GM19328 (cell line): ENCODE measurements around the gene LYVE1.

Source experiments
- ATAC-seq: cut with Tn5 transposase; IDR thresholded peaks from one replicate; pipeline ENCODE4 v1.9.1; 2021; ENCODE audit warnings: mild to moderate bottlenecking, moderate library complexity; ENCODE audit not compliant: unreplicated experiment

Gene LYVE1

DNA sequence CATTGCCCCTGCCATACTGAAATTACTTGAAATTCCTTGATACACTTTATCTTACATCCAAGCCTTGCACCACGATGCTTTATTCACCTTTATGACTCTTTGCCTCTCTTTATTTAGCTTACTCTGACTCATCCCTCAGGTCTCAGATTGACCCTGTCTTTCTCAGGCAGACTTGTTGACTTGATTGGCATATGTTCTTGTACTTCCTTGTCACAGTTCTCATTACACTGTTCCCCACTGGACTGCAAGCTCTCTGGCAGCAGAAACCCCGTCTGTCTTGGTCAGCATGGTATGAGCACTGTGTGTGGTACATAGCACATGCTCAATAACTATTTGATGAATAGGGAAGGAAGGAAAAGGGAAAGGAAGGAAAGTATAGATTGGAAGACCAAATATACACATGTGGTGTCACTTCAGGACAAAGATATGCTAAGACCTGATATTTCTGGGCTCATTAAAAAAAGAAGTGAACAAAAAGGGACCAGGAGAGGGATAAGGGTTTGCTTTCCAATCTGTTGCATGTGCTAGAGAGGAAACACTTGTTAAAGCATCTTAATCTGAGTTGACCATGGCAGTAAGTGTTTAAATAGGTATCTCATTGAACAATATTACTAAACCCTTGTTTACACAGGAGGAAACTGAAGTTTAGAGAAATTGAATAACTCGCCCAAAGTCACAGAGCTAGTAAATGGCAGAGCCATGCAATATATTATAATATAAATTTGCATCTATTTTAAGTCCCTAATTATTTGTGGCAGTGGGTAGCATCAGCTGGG, 7.2 kb downstream of the LYVE1 start:
- no peak for ATAC-seq

DNA sequence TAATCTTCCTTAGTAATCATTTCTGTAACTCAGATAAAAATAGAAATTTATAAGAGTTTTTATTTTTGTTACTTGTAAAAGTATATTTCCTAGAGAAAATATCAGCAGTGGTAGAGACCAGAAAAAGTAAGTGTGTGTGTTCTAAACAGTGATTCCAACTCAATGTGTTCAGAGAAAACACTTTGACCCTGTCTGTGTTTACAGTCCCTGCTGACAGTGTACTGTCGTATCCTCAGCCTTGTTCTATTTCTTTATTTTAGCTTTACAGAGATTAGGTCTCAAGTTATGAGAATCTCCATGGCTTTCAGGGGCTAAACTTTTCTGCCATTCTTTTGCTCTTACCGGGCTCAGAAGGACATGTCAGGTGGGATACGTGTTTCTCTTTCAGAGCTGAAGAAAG, 10.2 kb downstream of the LYVE1 start:
- ATAC-seq, result no peak

DNA sequence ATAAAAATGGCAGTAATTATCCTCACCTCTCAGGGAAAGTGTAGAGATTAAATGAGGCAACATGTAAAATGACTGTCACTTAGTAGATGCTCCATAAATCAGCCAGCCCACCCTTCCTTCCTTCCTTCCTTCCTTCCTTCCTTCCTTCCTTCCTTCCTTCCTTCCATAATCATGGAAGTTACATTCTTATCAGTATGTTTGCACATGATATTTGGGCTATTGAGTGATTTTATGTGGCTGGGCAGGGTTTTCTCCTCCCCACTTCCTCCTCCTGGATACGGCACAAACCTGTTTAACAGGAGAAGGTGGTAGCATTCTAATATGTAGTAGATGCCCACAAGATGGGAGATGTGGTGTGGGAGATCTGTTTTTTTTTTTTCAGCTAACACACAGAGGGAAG, 11.9 kb downstream of the LYVE1 start:
- no peak for ATAC-seq

DNA sequence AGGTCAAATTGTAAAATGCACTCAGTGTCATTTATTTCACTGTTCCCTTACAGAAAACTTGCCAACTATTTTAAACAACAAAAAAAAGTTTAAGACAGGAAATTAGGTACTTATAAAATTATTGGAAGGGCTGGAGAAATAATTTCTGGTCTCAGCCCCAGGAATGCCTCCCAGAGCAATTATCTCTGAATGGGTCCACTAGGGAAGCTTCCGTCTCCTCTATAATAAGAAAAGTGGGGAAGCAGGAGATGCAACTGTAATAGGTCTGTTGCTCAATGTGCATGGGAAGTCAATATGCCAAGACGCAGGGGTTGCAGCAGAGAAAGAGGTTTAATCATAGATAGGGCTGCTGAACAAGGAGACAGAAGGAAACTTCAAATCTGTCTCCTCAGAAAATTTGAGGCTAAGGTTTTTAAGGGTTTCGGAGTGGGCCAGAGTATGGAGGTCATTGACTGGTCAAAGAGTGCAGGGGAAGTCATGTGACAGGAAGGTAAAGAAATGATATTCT, 16.6 kb downstream of the LYVE1 start:
- no peak for ATAC-seq

DNA sequence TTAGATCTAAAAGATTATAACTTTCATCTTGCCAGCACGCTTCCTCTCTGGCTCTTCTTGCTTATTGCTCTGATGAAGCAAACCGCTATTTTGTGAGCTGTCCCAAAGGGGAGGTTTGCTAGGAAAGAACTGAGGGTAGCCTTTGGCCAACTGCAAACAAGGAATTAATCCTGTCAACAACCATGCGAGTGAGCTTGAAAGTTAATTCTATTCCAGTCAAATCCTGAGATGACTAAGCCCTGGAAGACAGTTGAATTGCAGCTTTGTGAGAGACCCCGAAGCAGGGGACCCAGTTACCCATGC, 17.2 kb downstream of the LYVE1 start:
- ATAC-seq, result no peak

DNA sequence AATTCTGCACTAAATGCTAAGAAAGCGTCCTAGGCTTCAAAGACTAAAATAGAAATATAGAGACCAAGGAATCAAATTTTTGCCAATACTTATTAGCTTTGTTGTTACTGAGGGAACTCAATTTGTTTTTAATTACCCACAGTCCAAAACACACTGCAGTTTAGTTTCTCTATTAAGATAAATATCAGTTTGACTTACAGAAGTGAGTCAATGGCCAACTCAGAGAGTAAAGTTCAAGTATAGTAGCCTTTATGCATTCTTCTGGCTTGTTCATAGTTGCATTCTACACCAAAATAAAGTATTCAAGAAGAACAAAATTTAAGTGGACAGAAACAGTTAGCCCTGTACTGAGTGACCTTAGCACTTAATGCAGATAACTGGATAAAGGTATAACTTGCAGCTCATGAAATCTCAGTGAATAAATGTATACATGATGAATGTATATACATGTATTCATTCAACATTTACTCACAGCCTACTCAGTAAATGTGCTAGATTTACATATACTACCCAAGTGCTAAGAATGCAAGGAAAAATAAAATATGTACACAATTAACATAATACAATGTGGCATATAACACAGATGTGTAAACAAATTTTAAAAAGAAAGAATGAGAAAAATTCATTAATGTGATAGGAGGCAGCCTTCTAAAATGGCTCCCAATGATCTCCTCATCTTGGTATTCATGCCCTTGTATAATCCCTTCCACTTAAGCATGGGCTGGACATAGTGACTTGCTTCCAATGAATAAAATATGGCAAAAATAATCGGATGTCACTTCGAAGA, 17.8 kb downstream of the LYVE1 start:
- ATAC-seq, result no peak

DNA sequence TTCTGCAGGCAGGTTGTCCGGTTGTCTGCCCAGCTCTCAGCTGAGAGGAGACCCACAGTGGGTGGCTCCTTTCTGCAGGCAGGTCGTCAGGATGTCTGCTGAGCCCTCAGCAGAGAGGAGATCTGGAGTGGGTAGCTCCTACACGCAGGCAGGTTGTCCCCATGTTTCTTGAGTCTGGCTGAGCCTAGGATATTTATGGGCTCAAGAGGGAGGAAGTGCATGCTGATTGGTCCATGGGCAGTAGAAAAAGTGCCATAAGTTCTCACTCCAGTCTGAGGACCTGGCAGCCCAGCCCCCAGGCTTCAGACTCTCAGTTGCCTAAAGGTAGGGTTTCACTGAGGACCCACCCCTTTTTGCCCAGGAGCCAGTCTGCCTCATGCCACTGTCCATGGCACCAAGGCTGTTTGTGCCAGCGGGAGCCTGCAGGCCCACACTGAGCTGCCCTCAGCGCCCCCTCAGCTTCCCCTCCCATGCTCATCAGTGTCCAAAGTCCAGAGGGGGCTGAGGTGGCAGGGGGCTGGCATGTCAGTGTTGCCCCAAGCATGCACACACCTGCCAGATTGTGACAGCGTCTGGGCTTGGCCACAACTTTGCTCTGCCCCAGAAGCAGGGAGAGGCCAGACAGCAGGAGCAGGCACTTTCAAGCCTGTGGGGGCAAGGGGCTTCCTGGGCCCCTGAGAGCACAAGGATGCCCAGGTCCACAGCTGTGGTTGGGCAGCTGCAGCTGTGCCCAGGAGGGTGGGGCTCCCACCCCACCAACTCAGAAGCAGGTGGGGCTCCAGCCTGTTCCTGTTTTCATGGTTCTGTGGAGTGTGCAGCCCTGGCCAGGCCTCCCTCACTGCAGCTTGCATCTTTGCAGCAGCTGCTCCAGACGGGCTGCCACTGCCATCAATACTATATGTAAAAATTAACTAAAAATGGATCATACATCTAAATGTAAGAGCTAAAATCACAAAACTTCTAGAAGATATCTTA, 23.7 kb downstream of the LYVE1 start:
- no peak for ATAC-seq

DNA sequence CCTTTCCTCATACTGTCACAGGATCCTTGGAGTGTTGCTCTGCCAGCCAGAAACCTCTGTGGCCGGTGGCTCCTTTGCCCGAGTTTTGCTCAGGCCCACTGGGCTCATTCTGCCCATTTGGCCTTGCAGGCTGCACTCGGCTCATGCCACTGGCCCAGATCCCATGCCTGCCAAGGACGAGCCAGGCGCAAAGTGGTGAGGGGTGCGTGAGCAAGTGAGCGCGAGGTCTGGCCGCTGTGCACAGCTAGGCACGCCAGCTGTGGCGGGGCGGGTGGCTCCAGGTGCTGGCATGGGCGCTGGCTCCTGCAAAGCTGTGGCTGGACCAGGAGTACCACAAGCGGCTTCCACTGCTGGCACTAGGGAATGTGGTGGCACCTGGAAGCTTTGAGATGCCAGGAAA, 24.7 kb downstream of the LYVE1 start:
- no peak for ATAC-seq

DNA sequence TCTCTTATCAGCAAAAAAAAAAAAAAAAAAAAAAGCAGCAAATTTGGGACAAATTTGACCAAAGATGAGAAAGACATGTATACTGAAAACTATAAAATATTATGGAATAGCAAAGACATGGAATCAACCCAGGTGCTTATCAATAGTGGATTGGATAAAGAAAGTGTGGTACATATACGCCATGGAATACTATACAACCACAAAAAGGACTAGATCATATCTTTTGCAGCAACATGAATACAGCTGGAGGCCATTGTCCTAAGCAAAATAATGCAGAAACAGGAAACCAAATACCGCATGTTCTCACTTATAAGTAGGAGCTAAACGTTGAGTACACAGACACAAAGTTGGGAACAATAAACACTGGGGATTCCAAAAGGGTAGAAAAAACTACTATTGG, 25.7 kb downstream of the LYVE1 start:
- ATAC-seq, result no peak

DNA sequence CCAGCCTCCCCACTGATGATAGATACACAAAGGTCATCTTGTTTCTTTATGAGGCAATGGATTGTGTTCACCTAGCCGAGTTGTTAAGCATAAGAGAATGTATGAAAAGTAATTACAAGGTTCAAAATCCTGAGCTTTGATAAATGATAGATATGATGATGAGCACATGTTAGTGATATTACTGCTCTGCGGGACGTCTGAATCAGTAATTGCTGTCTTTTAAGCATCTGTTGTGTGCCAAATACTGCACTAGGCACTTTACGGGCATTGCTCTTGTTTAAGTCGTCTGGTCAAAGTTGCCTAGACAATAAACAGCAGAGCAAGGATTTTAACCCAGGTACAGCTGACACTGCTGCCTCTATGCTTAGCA, 26.9 kb downstream of the LYVE1 start:
- no peak for ATAC-seq

DNA sequence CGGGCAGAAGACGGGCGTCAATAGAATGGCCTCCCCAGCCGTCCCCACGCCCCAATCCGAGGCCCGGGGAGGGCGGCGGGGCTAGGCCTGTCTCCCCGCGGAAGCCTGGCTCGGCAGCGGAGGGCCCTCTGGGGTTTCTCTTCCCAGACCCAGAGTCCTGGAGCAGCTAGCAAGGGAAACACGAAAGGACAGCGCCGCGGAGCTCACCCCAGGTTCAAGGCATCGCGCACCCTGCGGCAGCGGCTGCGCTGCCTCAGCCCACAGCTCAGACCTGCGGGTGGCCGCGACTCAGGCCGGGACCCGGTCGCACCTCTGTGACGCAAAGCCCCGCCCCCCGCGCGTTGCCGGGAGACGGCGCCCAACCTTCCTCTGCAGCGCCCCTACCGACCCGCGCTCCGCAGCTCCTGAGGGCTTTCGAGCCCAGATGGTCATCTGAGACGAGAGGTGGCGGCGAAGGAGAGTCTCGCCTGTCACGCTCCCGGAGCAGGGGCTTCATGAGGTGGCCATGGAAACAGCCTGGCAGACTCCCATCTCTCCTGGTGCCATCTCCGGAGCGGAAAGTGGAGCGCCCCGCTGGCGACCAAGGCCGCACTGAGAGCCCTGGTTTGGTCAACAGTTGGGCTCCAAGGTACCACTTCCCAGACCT, 27.4 kb downstream of the LYVE1 start, which contains the start of gene RNF141:
Gene RNF141, minus strand, starts transcription at position 273 of the 646 bp plus-strand sequence. CDS start 7,029 bp downstream, outside the sequence.
- ATAC-seq, result peak; percentile 96

DNA sequence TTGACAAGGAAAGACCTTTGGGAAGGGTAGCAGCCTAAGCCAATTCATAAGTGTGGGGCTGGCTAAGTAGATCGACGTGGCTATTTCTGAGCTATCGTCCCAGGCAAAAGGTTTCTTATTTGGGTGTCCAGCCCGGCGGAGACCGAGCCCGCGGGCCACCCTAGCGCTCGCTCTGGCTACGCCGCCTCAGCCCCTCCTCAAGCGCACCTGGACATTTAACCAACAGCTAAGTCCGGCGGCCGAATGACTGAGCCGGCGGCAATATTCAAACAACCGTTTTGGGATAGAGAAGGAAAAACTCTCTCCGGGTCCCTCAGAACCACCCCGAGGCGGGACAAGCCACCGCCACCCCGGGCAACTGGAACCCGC, 27.9 kb downstream of the LYVE1 start:
- peak; percentile 22 for ATAC-seq

DNA sequence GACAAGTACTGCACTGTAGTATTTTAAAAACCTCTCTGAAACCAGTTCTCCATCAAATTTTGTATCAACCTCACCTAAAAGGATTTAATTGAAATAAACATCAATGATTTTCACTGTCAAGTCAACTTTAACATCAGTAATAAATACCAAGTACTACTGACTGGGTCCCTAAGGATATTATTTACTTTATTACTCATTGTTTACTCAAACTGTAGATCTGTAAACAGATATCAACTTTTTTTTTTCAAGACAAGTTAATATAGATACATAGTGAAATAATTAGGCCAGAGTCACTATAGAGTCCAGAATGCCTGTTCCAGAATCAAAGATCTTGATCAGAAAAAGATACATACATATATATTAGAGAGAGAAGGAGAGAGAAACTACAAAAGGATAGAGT, 29.1 kb downstream of the LYVE1 start:
- no peak for ATAC-seq

DNA sequence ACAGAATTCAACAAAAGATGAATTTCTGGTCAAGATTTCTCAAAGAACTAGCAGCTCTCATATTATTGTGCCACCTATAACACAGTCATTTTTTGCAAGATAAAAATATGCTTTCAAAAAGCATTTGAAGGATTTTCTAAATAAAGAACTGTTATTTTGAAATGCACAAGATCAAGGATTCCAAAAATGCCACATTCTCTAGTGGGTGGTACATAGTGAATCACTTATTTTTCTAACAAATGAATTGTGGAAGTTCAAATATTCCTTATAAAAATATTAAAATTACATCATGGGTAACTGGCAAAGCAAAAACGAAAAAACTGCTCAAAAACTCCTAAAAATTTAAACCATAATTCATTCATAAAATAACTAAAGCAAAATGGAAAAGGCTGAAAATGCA, 29.5 kb downstream of the LYVE1 start:
- no peak for ATAC-seq

DNA sequence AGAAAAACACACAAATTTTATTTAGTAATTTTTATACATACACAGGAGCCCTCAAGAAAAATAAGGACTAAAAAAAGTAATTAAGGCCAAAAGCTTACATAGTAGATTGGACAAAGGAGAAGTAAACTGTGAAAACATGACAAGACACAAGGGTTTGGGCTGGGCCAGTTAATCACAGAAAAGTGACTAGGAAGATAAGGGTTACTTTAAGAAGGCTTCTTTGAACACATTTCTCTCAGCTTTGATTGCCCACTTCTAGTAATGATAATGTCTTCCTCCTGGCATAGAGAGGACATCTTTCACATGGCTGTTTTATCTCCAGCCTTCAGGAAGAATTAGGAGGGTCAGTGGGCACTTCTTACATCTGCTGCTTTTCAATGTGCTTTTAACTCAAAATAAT, 30.9 kb downstream of the LYVE1 start:
- no peak for ATAC-seq

DNA sequence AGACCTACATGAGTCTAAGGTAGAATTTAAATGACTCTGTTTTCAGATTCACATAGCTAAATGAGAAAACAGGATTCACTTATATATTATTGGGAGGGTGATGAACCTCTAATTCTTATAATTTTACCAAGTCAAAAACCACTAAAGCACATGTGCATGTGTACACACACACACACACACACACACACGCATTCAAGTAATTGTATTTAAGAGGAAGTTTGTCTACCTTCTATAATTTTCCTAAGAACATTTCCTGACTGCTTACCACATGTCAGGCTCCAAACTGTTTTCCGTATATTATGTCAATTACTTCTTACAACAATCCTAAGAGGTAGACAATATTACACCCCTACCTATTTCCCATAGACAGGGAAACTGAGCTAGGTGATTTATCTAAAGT, 34.1 kb downstream of the LYVE1 start:
- no peak for ATAC-seq

DNA sequence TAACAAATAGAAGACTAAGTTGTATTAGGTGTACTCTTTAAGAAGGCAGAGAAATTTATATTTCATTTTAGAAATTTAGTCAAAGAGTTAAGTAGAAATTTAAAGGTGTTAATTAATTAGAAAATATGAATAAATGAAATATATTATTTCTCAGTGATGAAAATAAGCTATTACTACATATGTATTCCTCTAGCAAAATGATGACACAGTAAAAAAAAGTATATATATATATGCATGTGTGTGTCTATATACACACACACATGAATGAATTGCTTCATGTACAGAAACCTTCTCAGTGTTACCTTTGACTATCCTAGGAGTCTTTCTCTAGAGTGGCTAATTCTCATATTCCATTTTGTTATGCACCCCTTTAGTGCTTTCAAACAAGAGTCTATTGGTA, 35.1 kb downstream of the LYVE1 start:
- no peak for ATAC-seq

DNA sequence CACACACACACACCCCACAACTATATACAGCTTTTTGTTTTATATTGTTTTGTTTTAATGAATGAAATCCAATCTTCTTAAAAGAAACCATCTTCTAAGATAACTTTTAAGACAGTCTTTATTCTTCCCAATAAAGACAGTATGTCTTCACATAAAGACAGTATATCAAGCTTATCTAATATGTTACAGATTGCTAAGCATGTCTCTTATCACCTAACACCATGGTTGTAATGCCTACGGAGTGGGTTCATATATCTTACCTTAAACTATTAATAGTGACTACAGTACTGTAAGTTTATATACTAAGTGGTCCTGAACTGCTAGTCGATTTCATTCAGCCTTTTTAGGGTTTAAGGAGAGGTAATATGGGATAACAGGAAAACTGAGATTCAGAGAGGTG, 35.9 kb downstream of the LYVE1 start:
- ATAC-seq, result no peak

DNA sequence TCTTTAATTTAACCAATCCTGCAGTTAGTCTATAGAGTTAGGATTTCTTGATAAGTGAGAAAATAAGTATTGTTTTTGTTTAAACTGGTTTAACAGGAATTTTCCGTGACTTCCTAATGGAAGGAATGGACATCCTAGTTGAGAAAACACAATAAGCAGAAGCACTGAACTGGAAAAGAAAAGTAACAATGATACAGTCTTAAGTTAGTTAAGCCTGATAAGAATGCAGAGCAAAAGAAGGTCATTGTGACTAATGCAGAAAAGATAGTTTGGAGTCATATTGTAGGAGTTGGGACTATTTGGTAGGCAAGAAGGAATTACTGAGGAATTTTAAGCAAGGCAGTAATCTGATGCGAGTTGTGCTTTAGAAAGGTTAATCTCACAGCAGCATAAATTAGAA, 39.2 kb downstream of the LYVE1 start:
- ATAC-seq, result no peak

DNA sequence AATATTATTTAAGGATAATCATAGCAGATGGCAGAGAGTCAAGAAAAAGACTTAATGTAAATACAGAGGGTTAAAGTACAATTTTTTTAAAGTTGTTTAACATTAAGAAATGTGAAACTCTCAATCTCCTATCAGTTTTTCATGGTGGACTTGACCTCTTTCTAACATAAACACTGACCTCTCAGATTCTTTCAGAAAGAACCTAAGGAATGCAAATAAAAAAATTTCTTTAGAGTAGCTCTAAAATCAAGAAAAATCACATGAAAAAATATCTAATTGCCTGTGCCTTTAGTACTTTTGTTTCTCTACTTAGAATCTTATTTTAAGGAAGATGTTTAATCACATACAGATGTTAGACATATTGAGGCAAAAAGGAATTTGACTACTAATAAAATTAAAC, 40.3 kb downstream of the LYVE1 start:
- ATAC-seq, result no peak
